Stimulated activated CD4-positive, alpha-beta T cell treated with anti-CD3 and anti-CD28 coated beads, Interleukin-12 subunit alpha, Interleukin-12 subunit beta, amount 100 ng/mL, for 4 hours (primary cell): Measurements from ENCODE around the gene KCTD2.

Experiments
- DNase-seq: peaks from one replicate; pipeline ENCODE4 v3.0.0-alpha.2; 2020

Gene KCTD2

GRCh38 chr17:75078284-75079022 lies 31.4 kb downstream of the KCTD2 start:
- no peak for DNase-seq

- no peak for DNase-seq
Measured at GRCh38 chr17:75079023-75079373, 32.0 kb downstream of the KCTD2 start.

DNA sequence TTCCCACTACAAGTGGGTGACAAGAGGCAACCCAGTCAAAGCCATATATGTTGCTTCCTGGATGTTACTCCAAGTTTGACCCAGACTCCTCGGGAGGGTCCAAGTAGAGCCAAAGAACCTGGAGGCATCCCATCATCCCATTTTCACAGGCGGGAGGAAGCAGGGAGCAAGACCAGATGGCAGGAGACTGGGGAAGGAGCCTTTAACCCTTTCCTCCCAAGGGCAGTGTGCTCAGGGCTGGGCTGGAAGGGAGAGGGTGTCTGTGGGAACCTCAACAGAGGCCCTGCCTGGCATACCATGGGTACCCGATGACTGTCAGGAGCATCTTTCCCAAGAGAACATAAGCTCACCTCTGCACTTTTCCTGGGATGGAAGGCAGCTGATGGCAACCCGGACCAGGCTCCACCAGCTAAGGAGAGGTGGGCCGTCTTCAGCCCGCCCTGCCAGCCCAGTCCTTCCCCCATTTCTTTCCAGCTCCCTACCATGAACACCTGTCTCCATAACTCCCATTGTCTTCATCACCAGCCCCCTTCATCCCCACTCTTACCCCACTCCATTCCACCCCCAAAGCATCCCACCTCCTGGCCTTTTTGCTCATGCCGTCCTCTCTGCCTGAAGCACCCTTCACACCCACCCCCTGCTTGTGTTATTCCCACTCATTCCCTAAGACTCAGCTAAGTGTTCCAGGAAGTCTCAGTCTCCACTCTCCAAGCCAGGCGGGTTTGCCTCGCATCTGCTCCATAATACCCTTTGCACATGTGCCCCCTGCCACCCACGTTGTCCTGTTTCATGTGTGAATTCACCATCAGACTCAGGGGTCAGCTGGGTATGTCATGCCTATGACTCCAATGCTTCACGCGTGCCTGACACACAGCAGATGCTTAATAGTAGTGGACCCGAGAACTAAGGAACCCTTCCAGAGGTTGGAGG lies 34.9 kb downstream of the KCTD2 start:
- DNase-seq, result no peak

DNA sequence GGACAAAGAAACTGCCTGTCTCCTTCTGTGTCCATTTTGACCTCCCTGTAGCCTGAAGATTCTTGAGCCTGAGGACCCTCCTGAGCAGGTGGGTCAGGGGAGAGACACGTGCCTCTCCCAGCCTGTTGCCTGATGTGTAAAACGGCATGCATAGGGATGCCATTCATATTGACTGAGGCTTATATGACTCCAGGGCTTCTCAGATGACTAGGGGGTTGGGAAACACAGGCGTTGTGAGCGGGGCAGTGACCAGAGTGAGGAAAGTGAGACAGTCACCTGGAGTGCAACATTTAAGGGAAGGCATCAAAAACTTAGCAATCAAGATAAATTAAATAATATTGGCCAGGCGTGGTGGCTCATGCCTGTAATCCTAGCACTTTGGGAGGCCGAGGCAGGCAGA lies 35.7 kb downstream of the KCTD2 start:
- no peak for DNase-seq

GRCh38 chr17:75084039-75084660 lies 37.1 kb downstream of the KCTD2 start:
- no peak for DNase-seq

GRCh38 chr17:75086496-75087181 lies 39.6 kb downstream of the KCTD2 start:
- no peak for DNase-seq

DNA sequence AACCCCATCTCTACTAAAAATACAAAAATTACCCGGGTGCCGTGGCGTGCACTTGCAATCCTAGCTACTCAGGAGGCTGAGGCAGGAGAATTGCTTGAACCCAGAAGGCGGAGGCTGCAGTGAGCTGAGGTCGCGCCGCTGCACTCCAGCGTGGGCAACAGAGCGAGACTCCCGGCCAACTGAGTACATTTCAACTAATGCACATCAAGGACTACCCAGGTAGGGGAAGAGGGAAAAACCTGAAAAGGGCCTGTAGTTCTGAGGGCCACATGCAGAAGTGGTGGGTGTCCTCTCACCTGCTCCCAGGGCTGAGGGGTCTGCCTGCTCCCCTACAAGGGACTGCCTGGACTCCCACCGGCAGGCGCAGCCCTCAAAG lies 40.1 kb downstream of the KCTD2 start:
- DNase-seq, result no peak

- DNase-seq, result no peak
Measured at GRCh38 chr17:75087558-75088453, 40.8 kb downstream of the KCTD2 start, which contains the start of gene SLC16A5. Gene SLC16A5, plus strand, starts transcription at chr17:75087954. Its CDS starts 5,683 bp downstream, at chr17:75093637.

- DNase-seq, result no peak
Measured at GRCh38 chr17:75088465-75089417, 41.7 kb downstream of the KCTD2 start.

GRCh38 chr17:75090871-75091854 lies 44.1 kb downstream of the KCTD2 start:
- DNase-seq, result no peak

GRCh38 chr17:75091855-75092327 lies 44.9 kb downstream of the KCTD2 start:
- DNase-seq, result no peak

DNA sequence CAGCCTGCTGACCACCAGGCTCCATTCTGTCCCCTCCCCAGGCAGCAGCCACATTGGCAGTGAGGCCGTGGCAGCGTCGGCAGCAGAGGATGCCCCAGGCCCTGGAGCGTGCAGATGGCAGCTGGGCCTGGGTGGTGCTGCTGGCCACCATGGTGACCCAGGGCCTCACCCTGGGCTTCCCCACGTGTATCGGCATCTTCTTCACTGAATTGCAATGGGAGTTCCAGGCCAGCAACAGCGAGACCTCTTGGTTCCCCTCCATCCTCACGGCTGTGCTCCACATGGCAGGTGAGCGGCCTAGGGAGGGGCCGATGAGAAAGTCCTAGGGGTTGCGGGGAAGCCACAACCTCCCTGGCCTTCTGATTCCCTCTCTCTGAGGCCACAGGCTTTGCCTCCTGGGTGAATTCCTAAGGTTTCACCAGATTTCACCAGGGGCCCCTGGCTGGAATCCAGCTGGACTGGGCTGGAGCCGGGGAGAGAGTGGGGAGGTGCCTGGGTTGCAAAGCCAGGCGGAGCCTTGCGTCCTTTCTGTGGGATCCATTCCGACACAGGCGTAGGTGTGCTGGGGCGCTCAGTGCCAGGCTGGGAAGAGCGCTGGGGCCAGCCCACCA lies 46.6 kb downstream of the KCTD2 start:
- DNase-seq, result no peak

DNA sequence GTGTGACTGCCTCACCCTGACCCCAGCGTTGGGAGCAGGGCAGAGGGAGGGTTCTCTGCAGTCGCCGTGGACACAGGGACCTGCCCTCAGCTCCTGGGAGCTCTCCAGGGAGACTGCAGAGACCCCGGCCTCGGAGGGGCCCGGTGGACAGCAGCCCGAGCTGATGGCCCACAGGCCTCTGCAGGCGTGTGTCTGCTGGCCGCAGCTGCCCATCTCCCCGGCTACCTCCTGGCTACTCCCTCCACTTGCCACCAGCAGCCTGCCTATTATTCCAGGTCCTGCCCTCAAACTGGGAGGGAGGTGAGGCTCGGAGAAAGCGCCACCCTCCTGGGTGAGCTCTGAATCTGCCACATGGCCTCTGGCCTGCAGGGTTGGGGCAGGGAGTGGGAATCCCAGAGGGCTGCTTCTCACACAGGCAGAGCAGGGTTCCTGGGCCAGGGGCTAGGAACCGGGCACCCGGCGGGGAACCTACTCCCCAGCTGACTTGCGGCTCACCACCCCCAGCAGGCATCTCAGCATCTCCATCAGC lies 47.9 kb downstream of the KCTD2 start:
- no peak for DNase-seq

GRCh38 chr17:75096082-75096625 lies 49.1 kb downstream of the KCTD2 start:
- no peak for DNase-seq

- no peak for DNase-seq
Measured at GRCh38 chr17:75097865-75098264, 50.8 kb downstream of the KCTD2 start.

DNA sequence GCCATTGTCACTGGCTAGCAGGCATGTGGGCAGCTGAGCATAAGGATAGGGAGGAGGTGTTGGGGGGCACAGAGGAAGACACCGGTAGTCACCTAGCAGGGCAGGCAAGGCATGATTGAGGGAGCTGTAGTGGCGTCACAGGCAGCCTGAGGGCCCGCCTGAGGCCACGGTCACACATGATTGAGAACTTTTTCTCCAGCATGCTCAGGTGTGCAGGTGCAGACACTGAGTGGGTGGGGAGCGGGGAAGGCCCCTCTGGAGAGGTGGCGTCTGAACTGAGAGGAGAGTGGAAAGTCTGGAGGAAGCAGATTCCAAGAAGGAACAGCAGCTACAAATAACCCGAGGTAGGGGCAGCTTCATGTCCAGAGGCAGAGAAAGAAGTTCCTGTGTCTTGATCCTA lies 51.8 kb downstream of the KCTD2 start:
- no peak for DNase-seq

DNA sequence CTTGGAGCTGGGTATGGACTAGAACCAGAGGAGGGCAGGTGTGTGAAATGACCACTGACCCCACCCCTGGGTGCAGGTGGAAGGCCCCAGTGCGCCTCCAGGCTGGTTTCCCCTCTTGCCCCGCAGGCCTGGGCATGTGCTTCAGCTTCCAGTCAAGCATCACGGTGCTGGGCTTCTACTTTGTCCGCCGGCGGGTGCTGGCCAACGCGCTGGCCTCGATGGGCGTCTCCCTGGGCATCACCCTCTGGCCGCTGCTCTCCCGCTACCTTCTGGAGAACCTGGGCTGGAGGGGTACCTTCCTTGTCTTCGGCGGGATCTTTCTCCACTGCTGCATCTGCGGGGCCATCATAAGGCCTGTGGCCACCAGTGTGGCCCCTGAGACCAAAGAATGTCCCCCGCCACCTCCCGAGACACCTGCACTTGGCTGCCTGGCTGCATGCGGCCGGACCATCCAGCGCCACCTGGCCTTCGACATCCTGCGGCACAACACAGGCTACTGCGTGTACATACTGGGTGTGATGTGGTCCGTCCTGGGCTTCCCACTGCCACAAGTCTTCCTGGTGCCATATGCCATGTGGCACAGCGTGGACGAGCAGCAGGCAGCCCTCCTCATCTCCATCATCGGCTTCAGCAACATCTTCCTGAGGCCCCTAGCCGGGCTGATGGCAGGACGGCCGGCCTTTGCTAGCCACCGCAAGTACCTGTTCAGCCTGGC lies 53.0 kb downstream of the KCTD2 start:
- no peak for DNase-seq

- no peak for DNase-seq
Measured at GRCh38 chr17:75102385-75102821, 55.4 kb downstream of the KCTD2 start.
